ENCODE measurements around the gene SIAH3.
"Not testable (repeated sequence)": the region's sequence is repeated elsewhere in the genome, so short reads cannot be mapped to it uniquely, and the experiment has no call there.

The SIAH3 gene

DNA sequence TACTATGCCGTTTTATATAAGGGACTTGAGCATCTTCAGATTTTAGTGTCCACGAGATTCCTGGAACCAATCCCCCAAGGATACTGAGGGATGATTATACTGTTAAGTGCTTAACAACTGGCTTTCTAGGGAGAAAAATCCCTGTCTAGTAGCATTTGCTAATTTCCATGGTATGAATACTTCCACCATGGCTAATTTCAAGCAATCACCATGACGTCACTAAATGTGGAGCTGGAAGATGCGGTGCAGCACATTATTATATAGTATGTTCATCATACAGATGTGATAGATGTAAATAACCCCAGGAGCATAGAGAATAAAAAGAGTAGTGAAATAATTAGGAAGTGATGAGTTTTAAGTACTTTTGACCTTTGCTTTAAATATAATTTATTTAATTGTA is 72.7 kb downstream of the SIAH3 start:
- DNase-seq: no peak

DNA sequence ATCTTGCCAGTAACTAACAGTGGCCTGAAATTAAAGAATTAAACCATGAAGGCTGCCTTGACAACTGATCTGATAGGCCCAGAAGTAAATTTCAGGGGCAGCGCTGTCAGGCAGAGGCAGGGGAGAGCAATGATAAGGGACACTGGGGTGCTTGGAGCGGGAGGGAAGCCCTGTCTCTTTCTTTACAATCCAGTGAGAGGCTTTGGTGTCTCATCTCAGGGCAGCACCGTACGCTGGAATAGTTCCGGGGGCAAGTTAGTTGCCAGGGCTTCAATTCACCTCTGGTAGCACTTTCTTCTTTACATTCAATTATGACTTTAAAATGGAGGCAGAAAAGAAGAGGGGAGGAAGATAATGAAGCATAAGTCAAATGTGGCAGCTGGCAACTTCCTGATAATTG is 74.8 kb downstream of the SIAH3 start:
- DNase-seq: no peak

DNA sequence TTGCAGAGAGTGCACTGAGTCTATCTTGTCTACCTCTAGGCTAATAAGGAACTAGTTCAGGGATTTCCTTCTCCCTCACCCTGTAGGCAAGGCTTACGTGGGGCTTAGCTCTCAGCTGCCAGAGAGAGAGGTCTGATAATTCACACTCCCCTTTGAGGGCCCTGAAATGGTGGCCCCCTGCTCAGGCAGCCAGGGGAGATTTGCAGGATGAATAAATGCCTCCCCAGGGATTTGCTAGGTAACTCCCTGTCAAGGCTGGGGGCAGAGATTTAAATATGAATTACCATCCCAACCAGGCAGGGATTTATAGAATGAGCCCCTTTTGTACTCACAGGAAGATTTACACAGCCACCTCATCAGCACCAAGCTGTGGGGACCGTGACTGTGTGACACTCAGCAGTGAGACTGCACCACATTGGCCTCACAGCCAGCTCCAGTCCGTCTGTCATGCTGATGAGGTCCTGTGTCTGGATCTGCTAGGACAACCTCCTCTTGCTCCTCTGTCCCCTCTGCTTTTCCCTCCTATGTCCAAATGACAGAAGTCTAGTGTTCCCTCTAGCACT is 76.1 kb downstream of the SIAH3 start:
- no peak for DNase-seq

DNA sequence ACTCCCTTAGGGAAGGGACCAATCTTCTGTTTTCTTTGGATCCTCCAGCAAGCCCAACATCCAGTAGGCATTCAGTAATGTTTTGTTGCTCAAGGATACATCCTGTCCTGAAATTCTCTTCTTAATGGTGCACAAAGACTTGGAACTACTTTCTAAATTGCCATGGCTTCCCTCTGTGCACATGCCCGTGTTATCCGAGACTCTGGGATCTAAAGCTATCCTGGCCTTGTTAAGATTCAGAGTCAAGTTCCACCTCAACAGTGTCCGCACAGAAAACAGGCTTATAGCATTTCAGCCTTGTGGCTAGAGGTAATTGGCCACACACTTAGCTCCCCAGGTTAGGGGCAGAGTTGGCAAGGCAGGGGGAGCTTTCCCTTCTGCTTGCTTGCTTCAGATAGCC is 77.6 kb downstream of the SIAH3 start:
- DNase-seq: no peak

DNA sequence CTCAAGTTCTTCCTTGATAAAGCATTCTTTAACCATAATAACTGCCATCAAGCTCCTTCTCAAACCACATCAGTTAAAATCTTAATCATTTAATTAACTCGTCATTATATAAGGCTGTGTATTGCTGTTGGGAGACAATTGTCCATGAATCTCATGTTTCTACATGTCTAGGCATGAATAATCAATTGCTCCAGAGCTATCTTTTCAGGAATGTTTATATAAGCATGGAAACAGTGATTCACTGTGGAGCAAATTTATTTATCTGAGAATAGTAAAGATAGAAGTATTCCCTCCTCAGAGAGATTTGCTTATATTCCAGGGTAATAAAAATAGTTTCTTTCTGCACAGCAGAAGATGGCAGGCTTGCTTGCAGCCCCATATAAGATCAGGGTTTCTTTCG is 78.3 kb downstream of the SIAH3 start:
- DNase-seq: no peak

DNA sequence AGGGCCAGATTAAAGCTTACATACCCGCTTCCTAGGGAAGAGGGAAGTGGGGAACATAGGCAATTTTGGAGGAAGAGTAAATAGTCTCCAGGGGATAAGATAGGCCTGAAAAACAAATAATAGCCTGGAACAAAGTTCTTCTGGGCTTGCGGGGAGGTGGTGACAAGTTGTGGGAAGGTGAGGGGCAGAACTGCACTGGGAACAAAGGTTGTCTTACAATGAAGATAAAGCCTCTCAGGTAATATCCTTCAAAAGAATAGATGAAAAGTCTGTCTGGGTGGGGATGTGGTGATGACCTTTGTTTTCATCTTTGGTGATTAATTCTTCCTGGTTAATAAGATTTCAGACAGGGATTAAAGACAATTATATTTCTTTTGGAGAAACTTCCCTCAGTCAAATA is 80.7 kb downstream of the SIAH3 start:
- no peak for DNase-seq

DNA sequence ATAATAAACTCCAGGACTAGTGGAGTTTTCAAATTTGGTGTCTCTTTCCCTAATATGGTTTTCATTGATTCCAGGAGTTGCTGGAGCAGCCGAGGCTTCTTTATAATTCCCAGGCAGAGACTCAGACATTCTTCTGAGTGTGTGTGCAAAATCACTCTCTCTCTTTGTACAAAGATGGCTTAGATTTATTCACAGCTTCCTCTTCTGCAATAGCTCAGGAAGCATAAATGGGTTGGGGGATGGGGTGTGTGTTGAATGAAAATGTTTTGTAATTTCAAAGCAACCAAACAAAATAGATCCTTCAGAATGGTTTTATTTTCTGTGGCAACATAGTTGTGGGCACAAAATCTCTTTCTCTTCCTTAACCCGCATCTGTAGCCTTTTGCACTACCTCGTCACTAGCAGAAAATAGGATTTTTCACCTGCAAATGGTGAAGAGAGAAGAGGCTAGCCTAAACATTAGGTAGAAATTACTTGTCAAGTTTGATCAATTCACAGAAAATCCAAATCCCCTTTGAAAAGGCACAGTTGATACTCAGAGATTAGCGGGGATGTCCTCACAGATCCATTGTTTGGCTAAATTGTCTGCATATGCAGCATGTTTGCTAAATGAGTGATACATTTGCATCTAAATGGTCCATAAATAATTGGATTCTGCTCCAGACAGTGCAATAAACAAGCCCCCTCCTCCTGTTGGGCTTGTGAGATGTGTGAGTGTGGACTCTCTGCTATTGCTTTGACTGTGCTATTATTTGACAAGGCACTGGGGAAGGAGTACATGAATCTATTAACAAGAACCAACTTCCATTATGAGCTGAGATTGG is 82.7 kb downstream of the SIAH3 start:
- no peak for DNase-seq

DNA sequence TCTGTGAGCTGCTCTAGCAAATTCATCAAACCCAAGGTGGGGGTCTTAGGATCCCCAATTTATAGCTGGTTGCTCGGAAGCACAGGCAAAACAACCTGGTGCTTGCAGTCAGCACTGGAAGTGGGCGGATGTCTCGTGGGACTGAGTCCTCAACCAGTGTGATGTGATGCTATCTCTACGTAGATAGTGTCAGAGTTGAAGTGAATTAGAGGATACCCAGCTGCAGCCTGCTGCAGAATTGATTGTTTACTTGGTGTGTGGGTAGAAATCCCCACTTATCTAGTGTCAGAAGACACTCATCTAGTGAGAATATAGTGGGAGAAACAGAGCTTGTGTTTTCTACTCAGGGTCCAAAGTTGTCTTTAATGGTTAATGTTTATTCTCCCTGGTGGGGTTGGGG is 86.1 kb downstream of the SIAH3 start:
- no peak for DNase-seq

DNA sequence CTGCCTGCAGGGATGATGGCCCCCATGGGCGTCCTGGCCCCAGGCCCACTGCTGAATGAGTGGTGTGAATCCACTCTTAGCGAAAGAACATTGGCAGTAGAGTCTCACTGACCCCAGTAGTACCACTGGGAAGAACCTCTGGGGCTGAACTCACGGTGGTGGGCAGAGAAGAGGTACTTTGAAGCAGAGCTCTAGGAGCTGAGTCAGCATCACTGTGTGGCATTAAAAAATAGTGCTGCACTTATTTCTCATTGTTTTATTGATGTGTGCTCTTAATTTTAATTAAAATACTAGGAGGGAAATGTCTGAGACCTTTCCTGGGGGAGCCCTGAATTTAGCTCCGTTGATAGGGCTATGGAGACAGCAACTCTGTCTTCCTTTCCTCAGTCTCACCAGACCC is 88.1 kb downstream of the SIAH3 start:
- DNase-seq: no peak

DNA sequence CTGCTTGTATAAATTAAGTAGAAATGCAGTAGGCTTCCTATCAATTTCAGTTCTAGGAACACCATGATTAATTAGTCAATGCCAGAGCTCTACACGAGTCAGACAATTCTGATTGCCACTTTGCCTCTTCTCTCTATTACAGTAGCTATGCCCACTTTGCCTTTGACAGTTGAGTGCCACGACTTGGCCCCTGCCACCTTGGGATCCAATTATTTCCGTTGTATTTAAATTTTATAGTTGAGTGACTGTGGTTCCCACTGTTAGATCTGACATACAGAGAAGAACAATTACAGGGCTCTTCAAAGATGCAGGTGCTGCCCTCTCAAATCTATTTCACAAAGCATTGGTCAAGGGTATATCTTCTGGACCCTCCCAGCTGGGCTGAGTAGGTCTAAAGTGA is 94.0 kb downstream of the SIAH3 start:
- DNase-seq: not testable (repeated sequence)

DNA sequence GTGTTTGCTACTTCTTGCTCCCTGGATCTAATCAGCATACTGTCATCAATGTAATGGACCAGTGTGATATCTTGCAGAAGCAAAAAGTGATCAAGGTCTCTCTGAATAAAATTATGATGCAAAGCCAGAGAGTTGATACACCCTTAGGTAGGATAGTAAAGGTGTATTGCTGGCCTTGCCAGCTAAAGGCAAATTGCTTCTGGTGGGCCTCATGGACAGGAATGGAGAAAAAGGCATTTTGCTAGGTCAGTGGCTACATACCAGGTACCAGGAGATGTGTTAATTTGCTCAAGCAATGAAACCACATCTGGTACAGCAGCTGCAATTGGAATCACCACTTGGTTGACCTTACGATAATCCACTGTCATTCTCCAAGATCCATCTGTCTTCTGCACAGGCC is 95.1 kb downstream of the SIAH3 start:
- DNase-seq: not testable (repeated sequence)

DNA sequence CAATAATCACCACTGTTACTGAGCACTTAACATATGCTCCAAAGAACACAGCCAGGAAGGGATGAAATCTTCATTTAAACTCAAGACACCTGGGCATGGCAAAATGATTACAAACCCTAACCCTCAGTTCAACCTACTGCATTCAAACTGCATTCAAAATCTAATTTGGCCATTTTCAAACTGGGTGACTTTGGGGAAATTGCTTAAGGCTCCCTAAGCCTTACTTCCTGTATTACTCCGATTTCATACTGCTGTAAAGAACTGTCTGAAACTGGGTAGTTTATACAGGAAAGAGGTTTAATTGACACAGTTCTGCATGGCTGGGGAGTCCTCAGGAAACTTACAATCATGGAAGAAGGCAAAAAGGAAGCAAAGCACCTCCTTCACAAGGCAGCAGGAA is 99.0 kb downstream of the SIAH3 start:
- DNase-seq: no peak

DNA sequence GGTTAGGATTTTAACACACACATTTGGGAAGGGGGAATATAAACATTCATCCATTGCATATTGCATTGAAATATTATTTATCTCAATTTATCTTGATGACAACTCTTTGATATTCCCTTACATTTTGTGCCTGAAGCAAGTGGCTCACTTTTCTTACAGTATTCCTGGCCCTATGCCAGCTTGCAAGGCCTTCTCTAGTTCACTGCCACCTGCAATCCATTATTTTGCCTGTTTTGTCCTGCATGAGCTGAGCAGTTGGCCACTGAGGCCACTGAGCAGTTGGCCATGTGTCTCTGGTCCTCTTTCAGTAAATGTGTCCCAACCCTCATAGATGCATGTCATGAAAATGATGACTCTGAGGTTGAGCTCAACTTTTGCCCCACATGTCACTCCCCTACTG is 99.7 kb downstream of the SIAH3 start:
- DNase-seq: no peak

DNA sequence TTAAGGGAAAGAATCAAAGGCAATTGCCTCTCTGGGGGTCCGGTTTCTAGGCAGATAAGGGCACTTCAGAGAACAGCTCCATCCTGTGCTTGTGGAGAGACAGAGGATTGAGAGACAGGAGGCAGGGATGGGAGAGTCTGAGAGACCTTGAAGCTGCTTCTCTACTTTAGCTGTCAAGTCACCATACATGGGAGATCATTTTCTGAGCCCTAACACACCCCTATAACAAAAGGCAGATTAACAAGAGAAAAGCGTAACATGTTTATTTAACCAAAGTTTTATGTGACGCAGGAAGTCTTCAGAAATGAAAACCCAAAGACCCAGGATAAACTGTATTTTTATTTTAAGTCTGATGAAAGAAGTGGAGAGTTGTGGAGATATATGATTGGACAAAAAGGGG is 101.0 kb downstream of the SIAH3 start:
- no peak for DNase-seq

DNA sequence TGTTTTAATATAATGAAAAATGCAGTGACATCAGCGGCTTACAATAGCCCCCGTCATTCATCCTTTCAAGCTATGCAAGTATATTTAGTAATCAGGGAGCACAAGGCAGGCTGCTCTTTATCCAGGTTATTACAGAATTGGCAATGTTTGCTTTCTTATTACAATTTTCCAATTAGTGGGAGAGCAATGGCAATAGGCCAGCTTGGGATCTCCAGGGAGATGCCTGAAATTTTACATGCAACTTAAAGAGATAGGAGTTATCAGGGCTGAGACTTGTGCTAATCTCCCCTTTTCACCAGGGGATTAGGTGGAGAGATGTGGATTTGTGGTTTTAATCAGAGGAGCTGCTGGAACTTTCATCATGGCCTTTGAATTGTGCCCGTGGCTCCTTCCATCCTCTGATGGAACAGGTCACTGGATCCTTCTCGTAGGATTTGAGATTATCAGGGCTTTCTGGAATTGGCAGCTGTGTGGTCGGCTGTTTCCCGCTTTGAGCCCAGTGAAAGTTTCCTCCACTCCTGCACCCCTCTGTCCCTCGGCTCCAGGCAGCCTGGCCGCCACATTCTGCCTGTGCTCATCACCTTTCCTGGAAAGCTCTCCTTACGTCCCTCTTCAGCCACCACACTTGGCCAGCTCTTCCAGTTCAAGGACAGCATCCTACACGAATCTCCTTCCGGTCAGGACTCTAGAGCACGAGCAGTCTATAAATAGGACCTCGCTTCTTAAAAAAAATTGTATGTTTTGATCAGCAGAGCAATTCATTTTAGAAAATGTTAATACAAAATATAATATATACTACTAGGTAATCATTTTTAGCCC is 102.4 kb downstream of the SIAH3 start:
- no peak for DNase-seq

DNA sequence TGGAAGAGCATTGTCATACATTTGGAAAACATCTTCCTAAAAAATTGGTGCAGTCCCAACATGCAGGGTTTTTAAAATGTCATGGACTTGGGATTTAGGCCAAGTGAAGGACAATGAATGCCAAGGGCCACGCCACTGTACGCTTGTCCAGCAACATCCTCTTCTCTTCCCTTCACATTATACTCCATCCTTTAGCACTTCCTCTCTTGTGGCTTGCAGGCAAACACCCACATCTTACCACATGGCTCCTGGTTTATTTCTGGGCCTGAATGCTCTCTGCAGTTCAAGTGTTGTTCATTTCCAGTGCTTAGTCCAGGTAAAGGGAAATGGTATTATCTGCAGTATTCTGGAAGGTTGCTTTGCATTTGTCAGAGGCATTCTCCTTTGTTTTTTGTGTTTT is 104.5 kb downstream of the SIAH3 start:
- DNase-seq: no peak

DNA sequence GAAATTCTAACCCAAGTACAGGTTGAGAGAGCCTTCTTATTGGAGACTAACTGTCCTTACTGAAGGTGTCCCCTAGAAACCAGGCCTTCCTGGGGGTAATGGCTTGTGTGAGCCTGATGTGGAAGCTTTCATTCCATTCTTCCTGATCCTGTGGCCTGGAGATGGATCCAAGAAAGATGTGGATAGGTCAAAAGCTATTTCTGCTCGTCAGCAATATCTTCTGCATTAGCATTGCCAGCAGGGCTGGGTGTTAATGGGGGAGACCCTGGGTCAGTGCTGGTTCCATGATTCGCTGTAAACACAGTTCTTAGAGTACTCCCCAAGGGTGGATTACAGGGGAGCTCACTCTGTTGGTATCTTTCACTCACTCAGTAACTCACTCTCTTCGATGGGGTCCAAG is 106.6 kb downstream of the SIAH3 start:
- DNase-seq: no peak

DNA sequence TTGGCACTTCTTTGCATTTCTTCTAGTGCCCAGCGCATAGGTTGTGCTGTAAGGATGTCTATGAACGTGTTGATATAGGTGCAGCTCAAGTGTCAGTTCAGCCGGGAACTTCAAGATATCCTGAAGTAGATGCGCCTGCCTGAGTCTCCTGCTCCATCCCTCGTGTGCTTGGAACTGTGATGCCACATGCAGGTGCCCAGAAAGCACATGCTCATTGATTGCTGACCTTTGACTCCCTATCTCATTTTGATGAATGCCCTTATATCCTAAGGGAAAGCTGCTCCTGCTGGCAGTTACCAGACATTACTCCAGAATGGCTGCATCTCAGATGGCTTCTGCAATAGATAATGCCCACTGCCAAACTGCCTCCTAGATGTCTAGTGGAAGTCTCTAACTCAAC is 108.6 kb downstream of the SIAH3 start:
- no peak for DNase-seq

DNA sequence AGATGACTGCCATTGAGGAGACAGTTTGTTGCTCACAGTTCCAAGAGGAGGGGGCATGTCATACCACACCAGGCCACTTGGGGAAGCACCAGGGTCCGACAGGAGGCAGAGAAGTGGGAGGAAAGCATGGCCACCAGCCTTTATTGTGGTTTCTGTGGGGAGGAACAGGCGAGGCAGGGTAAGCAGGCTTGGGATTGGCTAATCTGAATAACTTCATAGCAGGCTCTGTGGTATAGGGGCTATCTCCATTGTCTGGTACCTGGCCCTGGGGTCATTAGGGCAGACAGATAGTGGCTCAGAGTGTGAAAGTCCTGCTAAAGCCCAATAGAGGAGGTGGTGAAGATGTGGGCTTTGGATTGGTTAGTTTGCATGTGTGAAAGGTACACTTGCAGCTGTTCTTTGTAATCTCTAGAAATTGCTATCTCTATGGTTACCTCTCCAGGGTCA is 114.0 kb downstream of the SIAH3 start:
- no peak for DNase-seq

DNA sequence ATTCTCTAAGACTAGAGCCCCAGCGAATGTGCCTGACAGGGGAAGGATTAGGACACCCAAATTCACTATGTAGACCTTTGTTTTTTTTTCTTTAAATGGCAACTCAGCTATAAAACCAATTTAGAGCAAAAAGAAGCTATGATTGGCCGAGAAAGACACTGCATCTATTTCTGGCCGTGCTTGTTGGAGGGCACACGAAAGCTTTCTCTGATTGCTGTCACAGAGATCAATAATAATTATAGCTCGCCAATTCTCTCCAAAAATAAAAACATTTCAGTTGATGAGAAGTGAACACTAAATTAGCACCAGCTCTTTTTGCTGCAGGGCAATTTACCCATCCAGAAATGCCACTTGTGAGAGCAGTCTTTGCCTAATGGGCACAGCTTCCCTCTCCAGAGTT is 118.2 kb downstream of the SIAH3 start:
- DNase-seq: no peak

DNA sequence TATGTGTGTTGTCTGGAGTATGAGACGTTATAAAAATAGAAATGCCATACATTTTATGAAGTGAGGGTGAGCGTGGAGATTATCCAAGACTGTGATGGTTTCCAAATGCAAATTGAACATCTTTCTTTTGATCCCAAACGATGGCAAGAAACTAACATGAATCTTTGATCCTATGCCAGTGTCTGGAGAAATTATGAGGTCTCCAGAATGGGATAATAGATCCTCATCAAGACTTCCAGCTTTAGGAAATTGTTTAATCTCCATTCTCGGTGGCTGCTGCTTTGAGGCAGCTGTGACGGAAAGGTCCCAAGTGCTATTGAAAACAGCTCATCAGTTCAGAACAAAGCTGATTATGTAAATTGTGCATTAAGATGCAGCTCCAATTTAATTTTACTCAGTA is 118.6 kb downstream of the SIAH3 start:
- DNase-seq: no peak

DNA sequence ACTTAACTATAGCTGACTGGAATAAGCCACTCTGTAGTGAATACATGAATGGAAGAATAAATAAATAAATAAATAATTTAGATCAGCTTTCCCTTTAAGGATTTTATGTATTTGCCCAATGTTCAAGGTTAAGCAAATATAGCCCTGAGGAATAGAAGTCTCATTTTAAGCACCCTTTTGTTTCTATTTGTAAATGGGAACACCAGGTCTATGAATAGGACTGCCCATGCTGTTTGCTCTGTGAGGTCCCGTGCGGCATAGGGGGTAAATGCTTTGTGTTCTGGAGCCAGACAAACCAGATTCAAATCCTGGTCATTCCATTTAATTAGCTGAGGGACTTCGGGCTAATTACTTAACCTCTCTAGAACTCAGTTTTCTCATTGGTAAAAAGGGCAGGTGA is 120.1 kb downstream of the SIAH3 start:
- DNase-seq: no peak

DNA sequence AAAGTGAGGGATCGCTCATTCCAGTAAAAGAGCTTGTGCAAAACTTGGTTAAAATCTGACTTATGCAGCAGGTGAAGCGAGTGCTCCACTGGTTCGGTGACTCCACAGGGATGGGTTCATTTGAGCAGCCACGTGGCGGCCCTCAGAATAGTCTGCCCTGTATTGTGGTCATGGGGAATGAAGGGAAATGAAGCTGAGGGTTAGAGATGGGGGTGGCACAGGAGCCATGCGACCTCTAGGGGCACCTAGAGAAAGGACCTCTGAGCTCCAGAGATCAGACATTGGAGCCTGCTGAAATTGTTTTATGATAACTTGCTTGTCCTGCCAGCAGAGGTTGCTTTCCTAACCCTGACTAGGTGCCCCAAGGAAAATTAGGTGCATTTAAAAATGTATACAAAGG is 122.8 kb downstream of the SIAH3 start:
- no peak for DNase-seq

Data from CD4-positive, alpha-beta T cell treated with Interleukin-10 for 1 hour (primary cell).